GM12874 (cell line): ENCODE measurements around the gene HSPA2.

ENCODE experiments used
- TF ChIP-seq, protein P1 (sequence below): IDR thresholded peaks from 2 replicates; pipeline ENCODE4 v1.5.1; 2011; ENCODE audit warnings: low read depth, mild to moderate bottlenecking, control low read depth, low read length, moderate library complexity; ENCODE audit not compliant: insufficient read depth

The HSPA2 gene

DNA sequence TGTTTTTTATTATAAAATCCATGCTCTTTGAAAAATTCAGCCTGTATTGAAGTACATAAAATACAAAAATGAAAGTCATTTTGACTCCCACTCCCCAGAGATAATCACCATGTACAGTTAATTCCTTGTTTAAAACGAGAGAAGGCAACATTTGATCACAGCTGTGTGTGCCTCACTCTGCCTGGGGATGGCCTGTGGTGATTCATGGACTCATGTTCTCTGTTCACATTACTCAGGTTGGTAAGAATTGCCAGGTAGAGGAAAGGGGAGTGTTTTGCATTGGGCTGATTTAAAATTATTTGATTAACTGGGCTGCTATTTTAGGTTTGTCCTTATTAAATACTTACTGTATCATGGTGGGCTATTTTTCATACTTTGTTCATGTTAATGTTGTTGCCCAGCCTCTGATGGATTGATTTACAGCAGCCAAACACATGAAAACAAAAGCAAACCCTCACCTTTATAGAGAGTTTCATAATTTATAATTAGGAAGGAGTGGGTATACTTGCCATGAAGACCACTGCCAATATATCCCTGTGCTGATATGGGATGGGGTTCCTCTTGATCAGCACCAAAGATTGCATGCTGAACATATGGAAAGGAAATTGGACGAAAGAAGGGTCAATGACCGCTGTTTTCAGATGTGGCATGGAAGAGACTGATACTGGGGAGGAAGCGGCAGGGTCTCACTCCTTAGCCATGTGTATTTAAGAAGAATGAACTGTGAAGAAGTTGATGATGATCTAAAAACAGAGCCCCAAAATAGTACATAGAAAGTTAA, 33.0 kb upstream of the HSPA2 start:
- TF ChIP-seq, protein P1, sequence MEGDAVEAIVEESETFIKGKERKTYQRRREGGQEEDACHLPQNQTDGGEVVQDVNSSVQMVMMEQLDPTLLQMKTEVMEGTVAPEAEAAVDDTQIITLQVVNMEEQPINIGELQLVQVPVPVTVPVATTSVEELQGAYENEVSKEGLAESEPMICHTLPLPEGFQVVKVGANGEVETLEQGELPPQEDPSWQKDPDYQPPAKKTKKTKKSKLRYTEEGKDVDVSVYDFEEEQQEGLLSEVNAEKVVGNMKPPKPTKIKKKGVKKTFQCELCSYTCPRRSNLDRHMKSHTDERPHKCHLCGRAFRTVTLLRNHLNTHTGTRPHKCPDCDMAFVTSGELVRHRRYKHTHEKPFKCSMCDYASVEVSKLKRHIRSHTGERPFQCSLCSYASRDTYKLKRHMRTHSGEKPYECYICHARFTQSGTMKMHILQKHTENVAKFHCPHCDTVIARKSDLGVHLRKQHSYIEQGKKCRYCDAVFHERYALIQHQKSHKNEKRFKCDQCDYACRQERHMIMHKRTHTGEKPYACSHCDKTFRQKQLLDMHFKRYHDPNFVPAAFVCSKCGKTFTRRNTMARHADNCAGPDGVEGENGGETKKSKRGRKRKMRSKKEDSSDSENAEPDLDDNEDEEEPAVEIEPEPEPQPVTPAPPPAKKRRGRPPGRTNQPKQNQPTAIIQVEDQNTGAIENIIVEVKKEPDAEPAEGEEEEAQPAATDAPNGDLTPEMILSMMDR = no peak

DNA sequence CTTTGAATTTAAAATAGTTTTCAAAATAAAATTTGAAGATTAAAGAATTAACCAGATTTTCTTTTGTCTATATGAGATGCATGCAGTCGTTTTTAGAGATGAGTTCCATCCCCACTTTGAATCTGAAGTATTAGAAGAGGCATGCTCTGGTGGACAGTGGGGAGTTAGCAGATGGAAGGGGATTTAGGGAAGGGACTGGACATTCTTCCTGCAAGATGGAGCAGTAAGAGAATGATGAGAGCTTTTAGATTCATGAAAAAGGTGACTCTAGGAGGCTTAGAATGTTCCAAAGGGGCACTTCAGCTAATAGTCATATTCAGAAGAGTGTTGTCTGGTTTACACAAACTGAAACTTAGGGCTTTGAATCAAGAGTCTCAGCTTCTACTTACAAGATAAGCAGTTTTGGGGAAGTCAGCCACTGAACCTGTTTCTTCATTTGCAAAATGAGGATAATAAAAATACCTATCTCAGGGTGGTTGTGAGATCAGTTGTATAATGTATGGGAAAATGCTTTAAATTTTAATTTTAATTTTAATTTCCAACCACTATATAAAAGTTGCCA, 32.2 kb upstream of the HSPA2 start:
- TF ChIP-seq, protein P1 = no peak

DNA sequence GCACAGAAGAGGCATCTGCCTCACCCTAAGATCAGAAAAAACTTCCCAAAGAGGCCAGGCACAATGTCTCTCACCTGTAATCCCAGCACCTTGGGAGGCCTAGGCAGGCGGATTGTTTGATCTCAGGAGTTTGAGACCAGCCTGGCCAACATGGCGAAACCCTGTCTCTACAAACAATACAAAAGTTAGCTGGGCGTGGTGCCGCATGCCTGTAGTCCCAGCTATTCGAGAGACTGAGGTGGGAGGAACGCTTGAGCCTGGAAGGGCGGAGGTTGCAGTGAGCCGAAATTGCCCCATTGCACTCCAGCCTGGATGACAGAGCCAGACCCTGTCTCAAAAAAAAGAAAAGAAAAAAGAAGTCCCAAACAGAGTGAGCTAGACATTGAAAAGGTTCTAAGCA, 31.5 kb upstream of the HSPA2 start:
- TF ChIP-seq, protein P1 = no peak

DNA sequence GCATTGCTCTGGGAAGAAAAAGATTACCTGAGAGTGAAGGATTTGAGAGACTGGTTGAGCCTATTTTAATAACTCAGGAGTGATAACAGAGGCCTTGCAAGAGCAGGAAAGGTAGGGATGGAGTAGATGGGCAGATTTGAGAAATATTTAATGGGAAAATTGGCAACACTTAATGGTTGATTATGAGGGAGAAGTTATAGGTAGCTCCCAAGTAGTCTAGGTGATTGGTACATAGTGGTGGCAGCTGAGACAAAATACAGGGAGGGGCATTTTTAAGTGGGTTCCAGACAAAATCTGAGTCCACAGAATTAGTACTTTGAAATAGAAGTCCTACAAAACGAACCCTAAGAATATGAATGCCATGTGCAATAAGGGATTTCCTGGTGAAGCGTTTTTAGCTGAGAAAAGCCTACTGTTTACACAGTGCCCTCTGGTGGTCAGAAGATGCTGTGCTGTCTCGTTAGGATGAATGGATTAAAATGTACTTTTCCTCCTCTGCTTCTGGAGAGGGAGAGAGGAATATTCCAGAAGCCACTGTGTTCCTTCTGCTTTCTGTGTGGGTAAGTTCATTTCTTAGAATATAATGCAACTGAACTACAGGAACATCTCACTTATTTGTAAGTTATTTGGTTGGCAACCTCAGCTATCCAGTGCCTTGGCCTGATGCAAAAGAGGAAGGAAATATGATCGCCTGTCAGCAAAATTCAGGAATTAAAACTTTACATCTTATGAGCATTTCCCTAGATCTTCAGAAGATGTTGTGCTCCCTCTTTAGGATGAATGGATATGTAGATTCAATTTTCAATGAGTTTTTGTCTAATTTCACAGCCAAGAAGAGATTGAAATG, 29.5 kb upstream of the HSPA2 start:
- TF ChIP-seq, protein P1 = peak; percentile 78

DNA sequence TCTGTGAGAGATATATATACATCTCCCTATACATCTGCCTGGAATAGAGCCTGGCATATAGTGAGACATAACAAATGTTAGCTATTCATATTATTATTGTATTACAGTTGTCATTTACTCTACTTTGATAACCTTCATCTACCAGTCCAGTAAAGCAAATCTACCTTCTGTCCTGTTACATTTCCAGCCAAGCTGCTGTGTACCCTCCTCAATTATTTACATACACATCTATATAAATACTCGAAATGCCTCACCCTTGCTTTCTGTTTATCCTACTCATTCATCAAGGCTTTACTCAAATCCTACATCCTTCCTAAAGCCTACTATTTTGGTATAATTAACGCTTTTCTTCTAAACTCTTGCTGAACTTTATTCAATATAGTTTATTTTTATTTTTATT, 27.3 kb upstream of the HSPA2 start:
- TF ChIP-seq, protein P1 = no peak

DNA sequence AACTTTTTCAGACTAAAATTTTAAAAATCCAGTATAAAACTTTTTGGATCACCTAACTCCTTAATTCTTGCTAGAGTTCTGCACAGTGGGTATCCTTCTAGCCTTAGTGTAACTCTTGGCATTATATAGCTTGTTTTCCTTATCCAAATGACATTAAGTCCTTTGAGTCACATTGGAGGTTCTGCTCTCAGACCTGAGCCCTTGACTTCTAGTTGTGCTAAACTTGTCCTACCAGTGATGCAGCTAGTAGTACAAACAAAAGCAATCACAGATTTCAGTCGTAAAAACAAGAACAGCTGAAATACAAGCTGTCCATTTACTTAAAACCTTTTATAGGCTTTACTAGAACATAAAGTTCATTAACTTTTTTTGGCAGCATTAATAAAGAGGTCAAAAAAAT, 25.5 kb upstream of the HSPA2 start:
- TF ChIP-seq, protein P1 = no peak

DNA sequence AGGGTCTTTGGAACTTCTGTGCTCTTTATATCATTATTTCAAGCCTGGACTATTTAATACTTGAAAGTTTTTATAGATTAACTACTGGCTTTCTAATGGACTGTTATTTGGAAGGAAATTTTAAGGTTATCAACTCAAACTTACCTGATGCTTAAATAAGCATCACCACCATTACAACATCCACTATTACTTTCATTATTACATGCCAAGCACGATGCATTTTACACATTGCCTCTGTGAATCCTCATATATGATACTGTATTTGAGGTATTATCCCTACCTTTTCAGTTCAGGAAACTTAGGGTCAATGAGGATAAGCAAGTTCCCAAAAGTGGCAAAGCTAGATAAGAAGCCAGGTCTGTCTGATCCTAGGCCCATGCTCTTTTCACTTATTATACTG, 23.6 kb upstream of the HSPA2 start:
- TF ChIP-seq, protein P1 = no peak
